OCI-LY7 (cell line): ENCODE results near the gene GLYAT.

Experiments
- EZH2phosphoT487 ChIP-seq: fragments of 200-600 bp; sonication (generic); IDR thresholded peaks from 2 replicates; pipeline ENCODE4 v1.6.1; 2018; ENCODE audit warnings: low read depth, borderline replicate concordance, mild to moderate bottlenecking, mixed run types, antibody characterized with exemption, low read length, moderate library complexity, mixed read lengths
- TF ChIP-seq, protein P1 (sequence below): fragments of 200-600 bp; sonication (generic); conservative IDR thresholded peaks from 2 replicates; pipeline ENCODE4 v1.5.1; 2014; ENCODE audit warnings: mild to moderate bottlenecking, antibody characterized with exemption, low read length, moderate library complexity, mixed read lengths

DNA sequence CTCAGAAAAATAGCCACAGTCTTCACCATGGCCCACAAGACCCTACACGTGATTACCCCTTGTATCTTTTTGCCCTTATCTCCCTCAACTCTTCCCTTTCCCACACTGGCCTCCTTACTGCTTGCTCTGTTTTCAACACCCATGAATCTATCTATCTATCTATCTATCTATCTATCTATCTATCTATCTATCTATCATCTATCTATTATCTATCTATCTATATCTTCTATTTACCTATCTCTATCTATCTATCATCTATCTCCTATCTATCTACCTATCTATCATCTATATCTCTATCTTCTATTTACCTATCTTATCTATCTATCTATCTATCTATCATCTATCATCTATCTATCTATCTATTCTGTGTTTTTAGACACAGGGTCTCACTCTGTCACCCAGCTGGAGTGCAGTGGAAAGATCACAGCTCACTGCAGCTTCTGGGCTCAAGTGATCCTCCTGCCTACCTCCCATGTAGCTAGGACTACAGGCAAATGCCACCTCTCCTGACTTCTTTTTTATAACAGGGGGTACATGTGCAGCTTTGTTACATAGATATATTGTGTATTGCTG is 55.1 kb downstream of the GLYAT start:
- TF ChIP-seq, protein P1, sequence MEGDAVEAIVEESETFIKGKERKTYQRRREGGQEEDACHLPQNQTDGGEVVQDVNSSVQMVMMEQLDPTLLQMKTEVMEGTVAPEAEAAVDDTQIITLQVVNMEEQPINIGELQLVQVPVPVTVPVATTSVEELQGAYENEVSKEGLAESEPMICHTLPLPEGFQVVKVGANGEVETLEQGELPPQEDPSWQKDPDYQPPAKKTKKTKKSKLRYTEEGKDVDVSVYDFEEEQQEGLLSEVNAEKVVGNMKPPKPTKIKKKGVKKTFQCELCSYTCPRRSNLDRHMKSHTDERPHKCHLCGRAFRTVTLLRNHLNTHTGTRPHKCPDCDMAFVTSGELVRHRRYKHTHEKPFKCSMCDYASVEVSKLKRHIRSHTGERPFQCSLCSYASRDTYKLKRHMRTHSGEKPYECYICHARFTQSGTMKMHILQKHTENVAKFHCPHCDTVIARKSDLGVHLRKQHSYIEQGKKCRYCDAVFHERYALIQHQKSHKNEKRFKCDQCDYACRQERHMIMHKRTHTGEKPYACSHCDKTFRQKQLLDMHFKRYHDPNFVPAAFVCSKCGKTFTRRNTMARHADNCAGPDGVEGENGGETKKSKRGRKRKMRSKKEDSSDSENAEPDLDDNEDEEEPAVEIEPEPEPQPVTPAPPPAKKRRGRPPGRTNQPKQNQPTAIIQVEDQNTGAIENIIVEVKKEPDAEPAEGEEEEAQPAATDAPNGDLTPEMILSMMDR = no peak
- TF ChIP-seq EZH2phosphoT487 = no peak
